Bronchial epithelial cell (primary cell): ENCODE results near the gene ART5. TPM values are rescaled to one million over a fixed set of nuclear protein-coding genes. Genes with fewer than 3 reads are reported as not detected.

Experiments used
- DNase-seq: peaks from one replicate; pipeline ENCODE4 v3.0.0-alpha.2; 2010; ENCODE audit warnings: low read depth
- FAIRE-seq: peaks from 2 replicates; lab custom pipeline; 2011; peaks lifted over from hg19 to GRCh38; lab: Jason Lieb, UNC
- H3K27me3 ChIP-seq: 2 replicates; pipeline ENCODE4 v1.5.1; 2011; ENCODE audit warnings: low read length; ENCODE audit not compliant: control insufficient read depth, insufficient read depth
- H3K36me3 ChIP-seq: 2 replicates; pipeline ENCODE4 v1.5.1; 2011; ENCODE audit warnings: low read length; ENCODE audit not compliant: control insufficient read depth, insufficient read depth
- H3K4me3 ChIP-seq: 2 replicates; pipeline ENCODE4 v1.5.1; 2011; ENCODE audit warnings: mild to moderate bottlenecking, low read depth, low read length, control low read depth
- total RNA-seq: library from RNA; depleted of rRNA; stranded (reverse); fragments of >200 nt; gene quantifications from 2 replicates; pipeline ENCODE4 v1.2.1, GENCODE V29; 2014
- TF ChIP-seq, protein P1 (sequence below): IDR thresholded peaks from 2 replicates; pipeline ENCODE4 v1.5.1; 2011; ENCODE audit warnings: mild to moderate bottlenecking, moderate library complexity, low read length, control low read depth, inconsistent platforms; ENCODE audit not compliant: insufficient read depth, severe bottlenecking

The ART5 gene, protein sequence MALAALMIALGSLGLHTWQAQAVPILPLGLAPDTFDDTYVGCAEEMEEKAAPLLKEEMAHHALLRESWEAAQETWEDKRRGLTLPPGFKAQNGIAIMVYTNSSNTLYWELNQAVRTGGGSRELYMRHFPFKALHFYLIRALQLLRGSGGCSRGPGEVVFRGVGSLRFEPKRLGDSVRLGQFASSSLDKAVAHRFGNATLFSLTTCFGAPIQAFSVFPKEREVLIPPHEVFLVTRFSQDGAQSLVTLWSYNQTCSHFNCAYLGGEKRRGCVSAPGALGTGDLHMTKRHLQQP
- total RNA-seq, result not detected in 2 replicates

- Histone ChIP-seq H3K27me3 (peaks cover 4% of the 10 kb centered on the region), H3K36me3 (no peaks in the 10 kb centered on the region), H3K4me3 (peak within 1 kb of the TSS; percentile 40)
- FAIRE-seq (no peak), DNase-seq (no peak)
- TF ChIP-seq, protein P1, sequence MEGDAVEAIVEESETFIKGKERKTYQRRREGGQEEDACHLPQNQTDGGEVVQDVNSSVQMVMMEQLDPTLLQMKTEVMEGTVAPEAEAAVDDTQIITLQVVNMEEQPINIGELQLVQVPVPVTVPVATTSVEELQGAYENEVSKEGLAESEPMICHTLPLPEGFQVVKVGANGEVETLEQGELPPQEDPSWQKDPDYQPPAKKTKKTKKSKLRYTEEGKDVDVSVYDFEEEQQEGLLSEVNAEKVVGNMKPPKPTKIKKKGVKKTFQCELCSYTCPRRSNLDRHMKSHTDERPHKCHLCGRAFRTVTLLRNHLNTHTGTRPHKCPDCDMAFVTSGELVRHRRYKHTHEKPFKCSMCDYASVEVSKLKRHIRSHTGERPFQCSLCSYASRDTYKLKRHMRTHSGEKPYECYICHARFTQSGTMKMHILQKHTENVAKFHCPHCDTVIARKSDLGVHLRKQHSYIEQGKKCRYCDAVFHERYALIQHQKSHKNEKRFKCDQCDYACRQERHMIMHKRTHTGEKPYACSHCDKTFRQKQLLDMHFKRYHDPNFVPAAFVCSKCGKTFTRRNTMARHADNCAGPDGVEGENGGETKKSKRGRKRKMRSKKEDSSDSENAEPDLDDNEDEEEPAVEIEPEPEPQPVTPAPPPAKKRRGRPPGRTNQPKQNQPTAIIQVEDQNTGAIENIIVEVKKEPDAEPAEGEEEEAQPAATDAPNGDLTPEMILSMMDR, result no peak
Measured at GRCh38 chr11:3641701-3642070, at the start of gene ART5. ART5 (minus strand) TSS chr11:3641992; CDS start chr11:3641862, 130 bp downstream.

- no peak overlapping the region for H3K4me3 ChIP-seq
- TF ChIP-seq, protein P1, result no peak
- H3K36me3 ChIP-seq, result peaks cover 23% of the 10 kb centered on the region
- no peaks in the 10 kb centered on the region for H3K27me3 ChIP-seq
- DNase-seq, result peak; percentile 26
- FAIRE-seq, result no peak
Measured at GRCh38 chr11:3686751-3687150, 45.0 kb upstream of the ART5 start.

DNA sequence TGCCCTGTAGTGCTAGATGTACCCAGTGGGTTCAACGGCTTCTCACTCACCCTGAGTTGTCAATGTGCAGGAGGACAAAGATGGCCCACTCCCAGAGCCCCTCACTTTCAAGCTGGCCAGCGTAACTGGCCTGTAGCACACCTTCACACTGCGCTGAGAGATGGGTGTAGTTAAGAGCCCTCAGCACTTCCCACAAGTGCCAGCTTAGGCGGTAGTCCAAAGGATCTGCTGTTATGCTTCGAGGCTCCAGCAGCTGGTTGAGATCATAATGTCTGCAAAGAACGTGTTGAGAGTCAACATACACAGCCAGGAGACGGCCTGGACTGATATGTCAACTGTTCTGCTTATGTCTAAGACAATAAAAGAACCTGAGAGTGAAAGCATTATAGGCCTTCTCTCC, 44.1 kb upstream of the ART5 start:
- peaks cover 19% of the 10 kb centered on the region for H3K36me3 ChIP-seq
- TF ChIP-seq, protein P1, result no peak
- FAIRE-seq (no peak), DNase-seq (no peak)
- no peak overlapping the region for H3K4me3 ChIP-seq
- no peaks in the 10 kb centered on the region for H3K27me3 ChIP-seq

DNA sequence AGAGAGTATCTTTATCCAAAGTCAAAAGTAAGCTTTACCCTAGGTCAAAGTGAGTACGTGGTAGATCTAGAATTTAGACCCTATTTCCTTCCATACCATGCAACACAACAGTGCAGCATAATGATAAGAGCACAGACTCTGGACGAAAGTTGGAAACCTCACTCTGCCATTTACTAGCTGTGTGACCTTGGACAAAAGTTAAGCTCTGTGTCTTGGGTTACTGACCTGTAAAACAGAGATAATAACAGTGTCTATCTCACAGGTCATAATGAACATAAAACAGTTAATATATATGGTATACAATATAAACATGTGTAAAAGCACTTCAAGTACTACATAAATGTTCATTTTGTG, 43.0 kb upstream of the ART5 start:
- TF ChIP-seq, protein P1, result no peak
- Histone ChIP-seq H3K27me3 (no peaks in the 10 kb centered on the region), H3K4me3 (no peak overlapping the region), H3K36me3 (peaks cover 25% of the 10 kb centered on the region)
- DNase-seq (no peak), FAIRE-seq (no peak)

- no peak for DNase-seq
- no peaks in the 10 kb centered on the region for H3K27me3 ChIP-seq
- TF ChIP-seq, protein P1, result no peak
- no peak for FAIRE-seq
- no peak overlapping the region for H3K4me3 ChIP-seq
- peaks cover 26% of the 10 kb centered on the region for H3K36me3 ChIP-seq
Measured at GRCh38 chr11:3684129-3684818, 42.5 kb upstream of the ART5 start.
